GM12892 (cell line): ENCODE results near the gene CPSF4.

ENCODE experiments used
- POLR2A ChIP-seq: IDR thresholded peaks from 2 replicates; pipeline ENCODE4 v1.6.1; 2011; ENCODE audit warnings: low read depth, low read length, control low read depth
- POLR2AphosphoS5 ChIP-seq: IDR thresholded peaks from 2 replicates; pipeline ENCODE4 v1.6.1; 2011; ENCODE audit warnings: low read depth, low read length, control low read depth
- TAF1 ChIP-seq: IDR thresholded peaks from 2 replicates; pipeline ENCODE4 v1.6.1; 2011; ENCODE audit warnings: low read depth, mild to moderate bottlenecking, control low read depth, low read length, borderline replicate concordance

- TF ChIP-seq POLR2AphosphoS5 = no peak; the same call in 1 of the 2 replicates
- TF ChIP-seq POLR2A = no peak
- no peak for TF ChIP-seq TAF1
Observed at GRCh38 chr7:99504281-99504602, 65.5 kb downstream of the CPSF4 start.
